ENCODE data around the gene CIAO2B. TPM values are rescaled to one million over a fixed set of nuclear protein-coding genes. Genes with fewer than 3 reads are reported as not detected.

Gene CIAO2B
- total and polyA plus RNA-seq, 4 donors, result 51.1 to 120 (median 86.2) TPM

DNA sequence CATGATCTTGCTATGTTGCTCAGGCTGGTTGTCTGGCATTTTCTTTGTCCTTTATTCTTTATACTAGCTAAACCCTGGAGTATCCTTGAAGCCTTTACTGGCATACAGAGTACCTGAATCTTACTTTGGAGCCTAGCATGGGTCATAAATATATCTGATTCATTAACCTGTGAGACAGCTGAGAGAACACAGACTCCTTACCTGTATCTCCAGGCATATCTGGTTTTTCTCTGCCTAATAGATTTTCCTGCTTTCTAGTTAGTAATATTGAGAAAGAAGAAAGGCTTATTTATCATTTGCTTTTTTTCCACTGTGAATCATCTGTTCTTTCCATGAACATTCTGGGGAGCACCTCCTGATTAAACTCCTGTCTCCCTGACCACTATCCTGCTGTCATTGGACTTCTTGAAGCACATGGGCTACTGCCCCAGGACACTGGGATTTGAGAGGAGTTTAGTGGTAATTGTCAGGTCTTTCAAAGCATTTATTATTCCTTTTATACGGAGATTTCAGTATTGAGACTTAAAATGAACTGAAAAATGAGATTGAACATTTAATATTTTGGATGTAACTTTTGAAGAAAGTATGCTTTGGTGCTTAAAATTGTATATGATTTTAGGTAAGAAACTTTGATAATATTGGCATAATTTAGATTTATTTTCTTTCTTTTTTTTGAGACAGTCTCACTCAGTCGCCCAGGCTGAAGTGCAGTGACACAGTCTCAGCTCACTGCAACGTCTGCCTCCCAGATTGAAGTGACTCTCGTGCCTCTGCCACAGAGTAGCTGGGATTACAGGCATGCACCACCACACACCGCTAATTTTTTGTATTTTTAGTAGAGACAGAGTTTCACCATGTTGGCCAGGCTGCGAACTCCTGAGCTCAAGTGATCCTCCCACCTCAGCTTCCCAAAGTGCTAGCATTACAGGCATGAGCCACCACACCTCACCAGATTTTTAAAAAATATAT, 45.3 kb downstream of the CIAO2B start:
- Histone ChIP-seq H3K36me3 (ENCODE audit: control insufficient read depth in 4 of 4, insufficient read depth in 3 of 4, low read depth in 1 of 4, low read length in 3 of 4) (peaks cover 4 to 23% (median 15%) of the 10 kb centered on the region in 4 donors), H3K4me1 (ENCODE audit: control insufficient read depth in 4 of 4, insufficient read depth in 4 of 4, low read length in 3 of 4) (peaks cover 6 to 17% (median 9%) of the 10 kb centered on the region in 4 donors), H3K27ac (ENCODE audit: low read depth in 1 of 2, low read length in 2 of 2) (no peak overlapping the region), H3K9me3 (ENCODE audit: control insufficient read depth in 4 of 4, low read length in 3 of 4) (no peaks in the 10 kb centered on the region), H3K9ac (ENCODE audit: low read depth in 1 of 2, low read length in 2 of 2) (peak overlapping the region in 1 of 2 donors; percentile 29), H3K27me3 (ENCODE audit: control insufficient read depth in 4 of 4, insufficient read depth in 4 of 4, low read length in 3 of 4) (no peaks in the 10 kb centered on the region), H3K4me3 (ENCODE audit: low read depth in 1 of 3, low read length in 3 of 3) (no peak overlapping the region)
- no peak for DNase-seq (ENCODE audit: low spot score)
- TF ChIP-seq YY1 (IDR thresholded peaks at IDR 0.05) (no peak), HNF4G (IDR thresholded peaks at IDR 0.05) (no peak), FOXA2 (IDR thresholded peaks at IDR 0.05) (no peak), EGR1 (IDR thresholded peaks at IDR 0.05; ENCODE audit: low read depth in 2 of 2) (no peak), JUND (IDR thresholded peaks at IDR 0.05) (no peak), HNF4A (conservative IDR thresholded peaks at IDR 0.05) (no peak), FOXA1 (IDR thresholded peaks at IDR 0.05) (no peak)
- TF ChIP-seq, protein P1, sequence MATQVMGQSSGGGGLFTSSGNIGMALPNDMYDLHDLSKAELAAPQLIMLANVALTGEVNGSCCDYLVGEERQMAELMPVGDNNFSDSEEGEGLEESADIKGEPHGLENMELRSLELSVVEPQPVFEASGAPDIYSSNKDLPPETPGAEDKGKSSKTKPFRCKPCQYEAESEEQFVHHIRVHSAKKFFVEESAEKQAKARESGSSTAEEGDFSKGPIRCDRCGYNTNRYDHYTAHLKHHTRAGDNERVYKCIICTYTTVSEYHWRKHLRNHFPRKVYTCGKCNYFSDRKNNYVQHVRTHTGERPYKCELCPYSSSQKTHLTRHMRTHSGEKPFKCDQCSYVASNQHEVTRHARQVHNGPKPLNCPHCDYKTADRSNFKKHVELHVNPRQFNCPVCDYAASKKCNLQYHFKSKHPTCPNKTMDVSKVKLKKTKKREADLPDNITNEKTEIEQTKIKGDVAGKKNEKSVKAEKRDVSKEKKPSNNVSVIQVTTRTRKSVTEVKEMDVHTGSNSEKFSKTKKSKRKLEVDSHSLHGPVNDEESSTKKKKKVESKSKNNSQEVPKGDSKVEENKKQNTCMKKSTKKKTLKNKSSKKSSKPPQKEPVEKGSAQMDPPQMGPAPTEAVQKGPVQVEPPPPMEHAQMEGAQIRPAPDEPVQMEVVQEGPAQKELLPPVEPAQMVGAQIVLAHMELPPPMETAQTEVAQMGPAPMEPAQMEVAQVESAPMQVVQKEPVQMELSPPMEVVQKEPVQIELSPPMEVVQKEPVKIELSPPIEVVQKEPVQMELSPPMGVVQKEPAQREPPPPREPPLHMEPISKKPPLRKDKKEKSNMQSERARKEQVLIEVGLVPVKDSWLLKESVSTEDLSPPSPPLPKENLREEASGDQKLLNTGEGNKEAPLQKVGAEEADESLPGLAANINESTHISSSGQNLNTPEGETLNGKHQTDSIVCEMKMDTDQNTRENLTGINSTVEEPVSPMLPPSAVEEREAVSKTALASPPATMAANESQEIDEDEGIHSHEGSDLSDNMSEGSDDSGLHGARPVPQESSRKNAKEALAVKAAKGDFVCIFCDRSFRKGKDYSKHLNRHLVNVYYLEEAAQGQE (IDR thresholded peaks at IDR 0.05), result no peak
- TF ChIP-seq, protein P2, sequence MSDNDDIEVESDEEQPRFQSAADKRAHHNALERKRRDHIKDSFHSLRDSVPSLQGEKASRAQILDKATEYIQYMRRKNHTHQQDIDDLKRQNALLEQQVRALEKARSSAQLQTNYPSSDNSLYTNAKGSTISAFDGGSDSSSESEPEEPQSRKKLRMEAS (IDR thresholded peaks at IDR 0.05), result no peak
- TF ChIP-seq, protein P3, sequence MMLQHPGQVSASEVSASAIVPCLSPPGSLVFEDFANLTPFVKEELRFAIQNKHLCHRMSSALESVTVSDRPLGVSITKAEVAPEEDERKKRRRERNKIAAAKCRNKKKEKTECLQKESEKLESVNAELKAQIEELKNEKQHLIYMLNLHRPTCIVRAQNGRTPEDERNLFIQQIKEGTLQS (IDR thresholded peaks at IDR 0.05), result no peak
- WGBS, result 95% methylated on average over 6 of the region's 6 CpGs

DNA sequence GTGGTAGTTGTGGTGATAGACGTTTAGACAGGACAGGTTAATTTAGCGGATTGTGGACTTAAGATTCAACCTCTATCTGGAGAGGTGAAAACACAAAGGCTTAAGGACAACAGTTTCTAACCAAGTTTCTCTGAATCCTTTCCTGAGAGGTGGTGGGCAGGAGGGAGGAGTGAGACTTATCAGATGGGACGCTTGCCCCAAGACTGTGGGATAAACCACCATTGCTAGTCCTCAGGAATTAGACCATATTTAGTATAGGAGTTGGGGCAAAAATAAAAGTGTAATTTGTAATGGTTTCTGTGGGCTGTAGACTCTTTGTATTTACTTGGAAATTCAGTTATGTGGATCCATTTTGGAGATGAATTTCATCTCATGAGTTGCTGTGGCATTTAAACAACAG, 47.3 kb downstream of the CIAO2B start:
- Histone ChIP-seq H3K36me3 (ENCODE audit: control insufficient read depth in 4 of 4, insufficient read depth in 3 of 4, low read depth in 1 of 4, low read length in 3 of 4) (peaks cover 4 to 23% (median 15%) of the 10 kb centered on the region in 4 donors), H3K9me3 (ENCODE audit: control insufficient read depth in 4 of 4, low read length in 3 of 4) (no peaks in the 10 kb centered on the region), H3K27ac (ENCODE audit: low read depth in 1 of 2, low read length in 2 of 2) (no peak overlapping the region), H3K9ac (ENCODE audit: low read depth in 1 of 2, low read length in 2 of 2) (no peak overlapping the region), H3K4me3 (ENCODE audit: low read depth in 1 of 3, low read length in 3 of 3) (no peak overlapping the region), H3K27me3 (ENCODE audit: control insufficient read depth in 4 of 4, insufficient read depth in 4 of 4, low read length in 3 of 4) (no peaks in the 10 kb centered on the region), H3K4me1 (ENCODE audit: control insufficient read depth in 4 of 4, insufficient read depth in 4 of 4, low read length in 3 of 4) (peaks cover 6 to 17% (median 13%) of the 10 kb centered on the region in 4 donors)
- 88% methylated on average over 3 of the region's 3 CpGs for whole genome bisulfite sequencing
- no peak for TF ChIP-seq HNF4G (IDR thresholded peaks at IDR 0.05)
- TF ChIP-seq, protein P4, sequence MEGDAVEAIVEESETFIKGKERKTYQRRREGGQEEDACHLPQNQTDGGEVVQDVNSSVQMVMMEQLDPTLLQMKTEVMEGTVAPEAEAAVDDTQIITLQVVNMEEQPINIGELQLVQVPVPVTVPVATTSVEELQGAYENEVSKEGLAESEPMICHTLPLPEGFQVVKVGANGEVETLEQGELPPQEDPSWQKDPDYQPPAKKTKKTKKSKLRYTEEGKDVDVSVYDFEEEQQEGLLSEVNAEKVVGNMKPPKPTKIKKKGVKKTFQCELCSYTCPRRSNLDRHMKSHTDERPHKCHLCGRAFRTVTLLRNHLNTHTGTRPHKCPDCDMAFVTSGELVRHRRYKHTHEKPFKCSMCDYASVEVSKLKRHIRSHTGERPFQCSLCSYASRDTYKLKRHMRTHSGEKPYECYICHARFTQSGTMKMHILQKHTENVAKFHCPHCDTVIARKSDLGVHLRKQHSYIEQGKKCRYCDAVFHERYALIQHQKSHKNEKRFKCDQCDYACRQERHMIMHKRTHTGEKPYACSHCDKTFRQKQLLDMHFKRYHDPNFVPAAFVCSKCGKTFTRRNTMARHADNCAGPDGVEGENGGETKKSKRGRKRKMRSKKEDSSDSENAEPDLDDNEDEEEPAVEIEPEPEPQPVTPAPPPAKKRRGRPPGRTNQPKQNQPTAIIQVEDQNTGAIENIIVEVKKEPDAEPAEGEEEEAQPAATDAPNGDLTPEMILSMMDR (IDR thresholded peaks at IDR 0.05; ENCODE audit: low read depth, low read length, missing input control), result no peak
- TF ChIP-seq, protein P1 (IDR thresholded peaks at IDR 0.05), result no peak
- TF ChIP-seq FOXA1 (IDR thresholded peaks at IDR 0.05), result no peak
- TF ChIP-seq SP1 (IDR thresholded peaks at IDR 0.05), result no peak
- TF ChIP-seq HNF4A (conservative IDR thresholded peaks at IDR 0.05), result no peak
- TF ChIP-seq, protein P5, sequence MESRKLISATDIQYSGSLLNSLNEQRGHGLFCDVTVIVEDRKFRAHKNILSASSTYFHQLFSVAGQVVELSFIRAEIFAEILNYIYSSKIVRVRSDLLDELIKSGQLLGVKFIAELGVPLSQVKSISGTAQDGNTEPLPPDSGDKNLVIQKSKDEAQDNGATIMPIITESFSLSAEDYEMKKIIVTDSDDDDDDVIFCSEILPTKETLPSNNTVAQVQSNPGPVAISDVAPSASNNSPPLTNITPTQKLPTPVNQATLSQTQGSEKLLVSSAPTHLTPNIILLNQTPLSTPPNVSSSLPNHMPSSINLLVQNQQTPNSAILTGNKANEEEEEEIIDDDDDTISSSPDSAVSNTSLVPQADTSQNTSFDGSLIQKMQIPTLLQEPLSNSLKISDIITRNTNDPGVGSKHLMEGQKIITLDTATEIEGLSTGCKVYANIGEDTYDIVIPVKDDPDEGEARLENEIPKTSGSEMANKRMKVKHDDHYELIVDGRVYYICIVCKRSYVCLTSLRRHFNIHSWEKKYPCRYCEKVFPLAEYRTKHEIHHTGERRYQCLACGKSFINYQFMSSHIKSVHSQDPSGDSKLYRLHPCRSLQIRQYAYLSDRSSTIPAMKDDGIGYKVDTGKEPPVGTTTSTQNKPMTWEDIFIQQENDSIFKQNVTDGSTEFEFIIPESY (IDR thresholded peaks at IDR 0.05), result no peak
- DNase-seq (ENCODE audit: low spot score), result no peak

Data from liver (tissue), 9 donors.